Ascending aorta (tissue), 2 donors: ENCODE data around the gene CD244. TPM values are rescaled to one million over a fixed set of nuclear protein-coding genes. Genes with fewer than 3 reads are reported as not detected.

Source experiments
- DNase-seq, 2 donors: peaks; one replicate each; pipeline ENCODE4 v3.0.0-alpha.2; 2019; ENCODE audit warnings: low spot score in 2 of 2
- H3K27ac ChIP-seq, 2 donors: fragments of 200-600 bp; sonication (generic); one replicate each; pipeline ENCODE4 v1.5.1; 2016 to 2017; ENCODE audit warnings: mild to moderate bottlenecking in 1 of 2
- H3K27me3 ChIP-seq: fragments of 200-600 bp; sonication (generic); one replicate; pipeline ENCODE4 v1.5.1; 2017
- H3K36me3 ChIP-seq, 2 donors: fragments of 200-600 bp; sonication (generic); one replicate each; pipeline ENCODE4 v1.5.1; 2016
- H3K4me1 ChIP-seq, 2 donors: fragments of 200-600 bp; sonication (generic); one replicate each; pipeline ENCODE4 v1.5.1; 2016 to 2017; ENCODE audit warnings: mild to moderate bottlenecking in 1 of 2
- H3K4me3 ChIP-seq, 2 donors: fragments of 200-600 bp; sonication (generic); one replicate each; pipeline ENCODE4 v1.5.1; 2016 to 2017; ENCODE audit warnings: mild to moderate bottlenecking in 1 of 2
- H3K9me3 ChIP-seq, 2 donors: fragments of 200-600 bp; sonication (generic); one replicate each; pipeline ENCODE4 v1.5.1; 2016
- intact Hi-C: fragments of 100-400 bp; cut with DNase I; formaldehyde crosslinking; loops from one replicate; pipeline ENCODE4 v1.15.1; 2023
- total RNA-seq: library from RNA; depleted of rRNA; stranded (reverse); fragments of >200 nt; gene quantifications from one replicate; pipeline ENCODE4 v1.1.0, GENCODE V29; 2016
- TF ChIP-seq, protein P1 (sequence below), 3 experiments: fragments of 200-600 bp in 2 of 3; fragments of 450-650 bp in 1 of 3; sonication (generic) in 2 of 3; IDR thresholded peaks; one replicate each; pipeline ENCODE4 v1.5.1; 2016 to 2019; ENCODE audit warnings: antibody characterized with exemption in 3 of 3, mild to moderate bottlenecking in 1 of 3, moderate library complexity in 1 of 3

The CD244 gene, protein sequence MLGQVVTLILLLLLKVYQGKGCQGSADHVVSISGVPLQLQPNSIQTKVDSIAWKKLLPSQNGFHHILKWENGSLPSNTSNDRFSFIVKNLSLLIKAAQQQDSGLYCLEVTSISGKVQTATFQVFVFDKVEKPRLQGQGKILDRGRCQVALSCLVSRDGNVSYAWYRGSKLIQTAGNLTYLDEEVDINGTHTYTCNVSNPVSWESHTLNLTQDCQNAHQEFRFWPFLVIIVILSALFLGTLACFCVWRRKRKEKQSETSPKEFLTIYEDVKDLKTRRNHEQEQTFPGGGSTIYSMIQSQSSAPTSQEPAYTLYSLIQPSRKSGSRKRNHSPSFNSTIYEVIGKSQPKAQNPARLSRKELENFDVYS
- total RNA-seq, result not detected

DNA sequence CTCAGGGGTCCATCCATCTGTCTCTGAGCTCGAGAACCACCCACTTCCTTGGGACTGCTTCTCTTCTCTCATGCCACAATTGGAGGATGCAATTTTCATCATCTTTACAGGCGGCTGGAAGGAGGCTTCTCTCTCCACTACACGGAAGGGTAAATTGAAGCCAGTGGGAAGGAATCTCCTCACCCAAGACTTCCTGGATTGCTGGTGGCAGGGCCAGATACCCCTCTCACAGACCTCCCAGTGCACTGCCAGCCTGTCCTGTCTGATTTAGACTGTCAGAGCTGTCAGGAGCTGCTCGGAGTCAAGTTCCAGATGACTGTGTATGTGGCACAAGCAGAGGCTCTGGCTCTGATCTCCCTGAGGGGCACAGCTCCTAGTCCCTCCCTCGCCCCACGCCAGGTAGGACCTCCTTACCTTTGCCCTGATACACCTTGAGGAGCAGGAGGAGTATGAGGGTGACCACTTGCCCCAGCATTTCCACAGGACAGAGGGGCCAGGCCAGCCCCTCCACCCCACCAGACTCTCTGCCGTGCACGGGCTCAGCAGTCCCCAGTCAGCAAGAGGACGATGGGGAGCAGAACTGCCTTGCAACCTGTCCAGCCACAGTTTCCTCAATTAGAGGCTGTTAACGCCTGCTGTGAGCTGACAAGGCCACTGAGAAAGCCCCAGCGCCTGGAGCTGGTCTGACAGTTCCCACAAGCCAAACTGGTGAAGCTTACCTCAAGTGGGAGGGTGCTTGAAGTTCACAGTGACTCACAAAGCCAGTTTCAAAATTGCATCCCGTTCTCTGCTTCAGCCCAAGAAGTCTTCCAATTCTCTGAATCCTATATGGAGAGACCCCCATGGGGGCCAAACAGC lies at the start of gene CD244:
TSS of gene CD244 (minus strand) at position 685 of the 858 bp plus-strand sequence. CDS start at position 475, 210 bp downstream.
- Histone ChIP-seq H3K4me3 (no peak within 1 kb of the TSS), H3K4me1 (no peaks in the 10 kb centered on the region), H3K36me3 (no peaks in the 10 kb centered on the region), H3K9me3 (no peaks in the 10 kb centered on the region), H3K27ac (no peak within 1 kb of the TSS), H3K27me3 (no peaks in the 10 kb centered on the region)
- peak; percentile 24 to 66 for DNase-seq
- intact Hi-C loops, result no loop called here
- TF ChIP-seq, protein P1, sequence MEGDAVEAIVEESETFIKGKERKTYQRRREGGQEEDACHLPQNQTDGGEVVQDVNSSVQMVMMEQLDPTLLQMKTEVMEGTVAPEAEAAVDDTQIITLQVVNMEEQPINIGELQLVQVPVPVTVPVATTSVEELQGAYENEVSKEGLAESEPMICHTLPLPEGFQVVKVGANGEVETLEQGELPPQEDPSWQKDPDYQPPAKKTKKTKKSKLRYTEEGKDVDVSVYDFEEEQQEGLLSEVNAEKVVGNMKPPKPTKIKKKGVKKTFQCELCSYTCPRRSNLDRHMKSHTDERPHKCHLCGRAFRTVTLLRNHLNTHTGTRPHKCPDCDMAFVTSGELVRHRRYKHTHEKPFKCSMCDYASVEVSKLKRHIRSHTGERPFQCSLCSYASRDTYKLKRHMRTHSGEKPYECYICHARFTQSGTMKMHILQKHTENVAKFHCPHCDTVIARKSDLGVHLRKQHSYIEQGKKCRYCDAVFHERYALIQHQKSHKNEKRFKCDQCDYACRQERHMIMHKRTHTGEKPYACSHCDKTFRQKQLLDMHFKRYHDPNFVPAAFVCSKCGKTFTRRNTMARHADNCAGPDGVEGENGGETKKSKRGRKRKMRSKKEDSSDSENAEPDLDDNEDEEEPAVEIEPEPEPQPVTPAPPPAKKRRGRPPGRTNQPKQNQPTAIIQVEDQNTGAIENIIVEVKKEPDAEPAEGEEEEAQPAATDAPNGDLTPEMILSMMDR (IDR thresholded peaks at IDR 0.05), result no peak

DNA sequence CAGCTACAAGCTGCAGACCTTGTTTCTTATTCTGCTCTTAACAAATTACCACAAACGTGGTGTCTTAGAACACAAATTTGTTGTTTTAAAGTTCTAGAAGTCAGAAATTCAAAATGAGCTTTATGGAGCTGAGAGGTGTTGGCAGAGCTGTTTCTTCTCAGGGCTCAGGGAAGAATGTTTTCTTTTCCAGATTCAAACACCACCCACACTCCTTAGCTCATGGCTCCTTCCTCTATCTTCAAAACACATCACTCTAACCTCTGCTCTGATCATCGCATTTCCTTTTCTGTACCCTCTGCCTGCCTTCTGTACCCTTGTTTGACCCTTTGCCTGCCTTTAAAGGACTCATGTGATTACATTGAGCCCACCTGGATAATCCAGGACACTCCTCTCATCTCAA lies 49.2 kb upstream of the CD244 start:
- H3K4me1 ChIP-seq, result peaks cover 0 to 3% of the 10 kb centered on the region in 2 donors
- TF ChIP-seq, protein P1 (IDR thresholded peaks at IDR 0.05), result no peak
- intact Hi-C loops, result no loop called here
- no peaks in the 10 kb centered on the region for H3K27me3 ChIP-seq
- no peaks in the 10 kb centered on the region for H3K9me3 ChIP-seq
- H3K36me3 ChIP-seq, result no peaks in the 10 kb centered on the region
- no peak overlapping the region for H3K4me3 ChIP-seq
- H3K27ac ChIP-seq, result no peak overlapping the region
- DNase-seq, result no peak

DNA sequence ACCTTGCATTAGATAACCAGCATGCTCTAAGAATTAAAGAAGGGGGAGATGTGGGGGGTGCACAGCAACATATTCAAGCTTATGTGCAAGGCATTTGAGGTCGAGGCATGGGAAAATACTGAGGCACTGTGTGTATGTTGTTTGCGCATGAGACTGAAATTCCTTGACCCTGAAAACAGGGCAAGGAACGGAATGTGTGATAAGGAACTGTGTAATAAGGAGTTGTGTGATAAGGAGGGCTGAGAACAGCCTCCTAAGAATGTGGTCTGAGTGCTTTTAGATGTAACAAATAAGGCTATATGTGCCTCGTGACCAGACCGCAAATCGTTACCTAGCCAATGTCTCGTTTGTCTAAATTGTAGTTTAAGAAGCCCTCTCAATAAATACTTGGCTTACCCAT lies 48.8 kb upstream of the CD244 start:
- no peak for DNase-seq
- Histone ChIP-seq H3K9me3 (no peaks in the 10 kb centered on the region), H3K4me3 (no peak overlapping the region), H3K27me3 (no peaks in the 10 kb centered on the region), H3K36me3 (no peaks in the 10 kb centered on the region), H3K27ac (no peak overlapping the region), H3K4me1 (peaks cover 0 to 3% of the 10 kb centered on the region in 2 donors)
- intact Hi-C loops, result no loop called here
- TF ChIP-seq, protein P1 (IDR thresholded peaks at IDR 0.05), result no peak

DNA sequence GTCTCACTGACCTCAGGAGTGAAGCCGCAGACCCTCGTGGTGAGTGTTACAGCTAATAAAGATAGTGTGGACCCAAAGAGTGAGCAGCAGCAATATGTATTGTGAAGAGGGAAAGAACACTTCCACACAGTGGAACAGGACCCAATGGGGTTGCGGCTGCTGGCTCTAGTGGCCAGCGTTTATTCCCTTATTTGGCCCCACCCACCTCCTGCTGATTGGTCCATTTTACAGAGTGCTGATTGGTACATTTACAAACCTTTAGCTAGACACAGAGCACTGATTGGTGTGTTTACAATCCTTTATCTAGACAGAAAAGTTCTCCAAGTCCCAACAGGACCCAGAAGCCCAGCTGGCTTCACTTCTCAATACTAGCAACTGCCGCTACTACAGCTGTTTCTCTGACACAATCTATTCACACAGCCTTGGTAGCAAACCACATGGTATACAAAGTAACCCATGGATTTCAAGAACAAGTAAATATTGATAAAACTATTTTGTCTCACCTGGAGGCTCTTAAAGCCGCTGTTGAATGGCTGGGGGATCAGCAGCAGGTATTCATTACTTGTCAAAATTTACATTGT lies 47.6 kb upstream of the CD244 start:
- no peaks in the 10 kb centered on the region for H3K9me3 ChIP-seq
- TF ChIP-seq, protein P1 (IDR thresholded peaks at IDR 0.05), result no peak
- H3K4me1 ChIP-seq, result peaks cover 0 to 3% of the 10 kb centered on the region in 2 donors
- no peak for DNase-seq
- no peaks in the 10 kb centered on the region for H3K27me3 ChIP-seq
- H3K27ac ChIP-seq, result no peak overlapping the region
- intact Hi-C loops, result no loop called here
- H3K36me3 ChIP-seq, result no peaks in the 10 kb centered on the region
- H3K4me3 ChIP-seq, result no peak overlapping the region

DNA sequence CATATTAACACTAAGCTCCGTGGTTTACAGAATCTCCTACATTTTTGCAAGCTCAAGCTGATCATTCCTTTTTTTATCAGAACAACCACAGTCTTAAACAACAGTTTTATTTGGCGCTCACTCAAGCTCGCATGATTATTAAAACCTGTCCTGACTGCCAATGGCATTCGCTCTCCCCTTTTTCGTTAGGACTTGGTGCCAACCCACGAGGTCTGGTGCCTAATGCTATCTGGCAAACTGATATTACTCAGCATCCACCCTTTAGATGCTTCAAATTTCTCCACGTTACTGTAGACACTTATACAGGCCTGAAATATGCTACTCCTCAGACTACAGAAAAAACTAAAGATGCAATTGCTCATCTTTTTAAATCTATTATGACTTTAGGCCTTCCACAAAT lies 45.3 kb upstream of the CD244 start:
- intact Hi-C loops, result no loop called here
- Histone ChIP-seq H3K27ac (no peak overlapping the region), H3K9me3 (no peaks in the 10 kb centered on the region), H3K4me1 (peaks cover 0 to 3% of the 10 kb centered on the region in 2 donors), H3K27me3 (no peaks in the 10 kb centered on the region), H3K4me3 (no peak overlapping the region), H3K36me3 (no peaks in the 10 kb centered on the region)
- TF ChIP-seq, protein P1 (IDR thresholded peaks at IDR 0.05), result no peak
- DNase-seq, result no peak
